Liver (tissue), 9 donors: ENCODE data around the gene SFXN2. TPM values are rescaled to one million over a fixed set of nuclear protein-coding genes. Genes with fewer than 3 reads are reported as not detected.

Experiments
- DNase-seq: peaks from one replicate; pipeline ENCODE4 v3.0.0-alpha.2; 2017; ENCODE audit warnings: low spot score
- H3K27ac ChIP-seq, 2 donors: one replicate each; pipeline ENCODE4 v1.7.0; 2013; ENCODE audit warnings: inconsistent platforms in 2 of 2, low read length in 2 of 2, control low read depth in 1 of 2, low read depth in 1 of 2, mild to moderate bottlenecking in 1 of 2
- H3K27me3 ChIP-seq, 4 donors: one replicate each; pipeline versions ENCODE4 v1.6.1 to v1.7.0; 2013; ENCODE audit warnings: low read length in 3 of 4, inconsistent platforms in 1 of 4, mild to moderate bottlenecking in 1 of 4, moderate library complexity in 1 of 4; ENCODE audit not compliant: control insufficient read depth in 4 of 4, insufficient read depth in 4 of 4
- H3K36me3 ChIP-seq, 4 donors: one replicate each; pipeline versions ENCODE4 v1.6.1 to v1.7.0; 2013; ENCODE audit warnings: low read length in 3 of 4, mild to moderate bottlenecking in 3 of 4, low read depth in 1 of 4, moderate library complexity in 1 of 4; ENCODE audit not compliant: control insufficient read depth in 4 of 4, insufficient read depth in 3 of 4
- H3K4me1 ChIP-seq, 4 donors: one replicate each; pipeline versions ENCODE4 v1.6.1 to v1.7.0; 2013; ENCODE audit warnings: low read length in 3 of 4, mild to moderate bottlenecking in 3 of 4, moderate library complexity in 1 of 4; ENCODE audit not compliant: control insufficient read depth in 4 of 4, insufficient read depth in 4 of 4
- H3K4me3 ChIP-seq, 3 donors: one replicate each; pipeline versions ENCODE4 v1.6.1 to v1.7.0; 2013; ENCODE audit warnings: low read length in 3 of 3, control low read depth in 1 of 3, low read depth in 1 of 3, mild to moderate bottlenecking in 1 of 3
- H3K9ac ChIP-seq, 2 donors: one replicate each; pipeline ENCODE4 v1.7.0; 2013; ENCODE audit warnings: low read length in 2 of 2, mild to moderate bottlenecking in 2 of 2, moderate library complexity in 2 of 2, control low read depth in 1 of 2, low read depth in 1 of 2
- H3K9me3 ChIP-seq, 4 donors: one replicate each; pipeline versions ENCODE4 v1.6.1 to v1.7.0; 2013; ENCODE audit warnings: low read length in 3 of 4; ENCODE audit not compliant: control insufficient read depth in 4 of 4
- ATF3 ChIP-seq: IDR thresholded peaks from 2 replicates; pipeline ENCODE4 v1.6.1; 2016; ENCODE audit warnings: antibody characterized with exemption
- EGR1 ChIP-seq, 2 donors: IDR thresholded peaks; 2 replicates each; pipeline ENCODE4 v1.6.1; 2016 to 2018; ENCODE audit warnings: antibody characterized with exemption in 2 of 2, low read depth in 2 of 2
- FOXA1 ChIP-seq: IDR thresholded peaks from 2 replicates; pipeline ENCODE4 v1.6.1; 2016; ENCODE audit warnings: antibody characterized with exemption
- FOXA2 ChIP-seq: IDR thresholded peaks from 2 replicates; pipeline ENCODE4 v1.6.1; 2016; ENCODE audit warnings: antibody characterized with exemption
- GABPA ChIP-seq, 2 donors: IDR thresholded peaks in 1 of 2; conservative IDR thresholded peaks in 1 of 2; 2 replicates each; pipeline ENCODE4 v1.6.1; 2016; ENCODE audit warnings: antibody characterized with exemption in 2 of 2, mild to moderate bottlenecking in 1 of 2, moderate library complexity in 1 of 2
- HNF4A ChIP-seq, 2 donors: conservative IDR thresholded peaks; 2 replicates each; pipeline ENCODE4 v1.6.1; 2016; ENCODE audit warnings: antibody characterized with exemption in 2 of 2, mild to moderate bottlenecking in 2 of 2
- HNF4G ChIP-seq: IDR thresholded peaks from 2 replicates; pipeline ENCODE4 v1.6.1; 2016; ENCODE audit warnings: antibody characterized with exemption
- JUND ChIP-seq, 2 donors: IDR thresholded peaks; 2 replicates each; pipeline ENCODE4 v1.6.1; 2016; ENCODE audit warnings: antibody characterized with exemption in 2 of 2
- NR2F2 ChIP-seq: IDR thresholded peaks from 2 replicates; pipeline ENCODE4 v1.6.1; 2016; ENCODE audit warnings: antibody characterized with exemption
- RAD21 ChIP-seq, 2 donors: IDR thresholded peaks; 2 replicates each; pipeline ENCODE4 v1.6.1; 2016; ENCODE audit warnings: antibody characterized with exemption in 2 of 2, mild to moderate bottlenecking in 2 of 2
- RXRA ChIP-seq, 2 donors: IDR thresholded peaks; 2 replicates each; pipeline ENCODE4 v1.6.1; 2017 to 2018; ENCODE audit warnings: antibody characterized with exemption in 2 of 2, mild to moderate bottlenecking in 1 of 2
- SP1 ChIP-seq: IDR thresholded peaks from 2 replicates; pipeline ENCODE4 v1.6.1; 2018; ENCODE audit warnings: antibody characterized with exemption, mild to moderate bottlenecking
- TAF1 ChIP-seq: conservative IDR thresholded peaks from 2 replicates; pipeline ENCODE4 v1.6.1; 2016; ENCODE audit warnings: antibody characterized with exemption, mild to moderate bottlenecking
- YY1 ChIP-seq: IDR thresholded peaks from 2 replicates; pipeline ENCODE4 v1.6.1; 2016; ENCODE audit warnings: antibody characterized with exemption, mild to moderate bottlenecking
- ZBTB33 ChIP-seq: IDR thresholded peaks from 2 replicates; pipeline ENCODE4 v1.6.1; 2016; ENCODE audit warnings: antibody characterized with exemption
- WGBS: extraction: QIAGEN DNeasy Blood & Tissue Kit; methylation state at CpG from one replicate; pipeline ENCODE4 v1.1.7; 2013; 5-methylcytosine and 5-hydroxymethylcytosine counted together
- polyA plus RNA-seq, 2 donors: library from polyadenylated mRNA; stranded (reverse) in 1 of 2; unstranded in 1 of 2; fragments of 200-250 nt in 1 of 2; fragments of >200 nt in 1 of 2; fragmentation: Nextera tagmentation in 1 of 2; extraction: Ambion mirVana in 1 of 2; gene quantifications; one replicate each; pipeline versions ENCODE4 v1.2.1 to v1.2.3, GENCODE V29; 2013 to 2015
- total RNA-seq, 2 donors: library from RNA; depleted of rRNA; stranded (reverse); fragments of >200 nt; gene quantifications; one replicate each; pipeline ENCODE4 v1.2.3, GENCODE V29; 2014
- TF ChIP-seq, protein P1 (sequence below): IDR thresholded peaks from 2 replicates; pipeline ENCODE4 v1.6.1; 2016; ENCODE audit warnings: antibody characterized with exemption, mild to moderate bottlenecking
- TF ChIP-seq, protein P2 (sequence below): fragments of 150-350 bp; IDR thresholded peaks from 2 replicates; pipeline ENCODE4 v1.5.1; 2017; ENCODE audit warnings: improper control_type of control experiment, low read depth, low read length; ENCODE audit not compliant: missing input control
- TF ChIP-seq, protein P3 (sequence below): IDR thresholded peaks from 2 replicates; pipeline ENCODE4 v1.6.1; 2016; ENCODE audit warnings: antibody characterized with exemption
- donor health status: healthy.
- donor health status: healthy.
- donor health status: healthy.
- donor health status: healthy.
- donor health status: healthy.

The SFXN2 gene
- total and polyA plus RNA-seq, 4 donors: 6.0 to 22.6 (median 17.7) TPM

- Histone ChIP-seq H3K4me1 (peaks cover 15 to 29% (median 21%) of the 10 kb centered on the region in 4 donors), H3K4me3 (no peak overlapping the region), H3K27me3 (no peaks in the 10 kb centered on the region), H3K9me3 (no peaks in the 10 kb centered on the region), H3K27ac (peak overlapping the region in 1 of 2 donors; percentile 57), H3K36me3 (peaks cover 0 to 2% (median 0%) of the 10 kb centered on the region in 4 donors), H3K9ac (no peak overlapping the region)
- TF ChIP-seq FOXA2: no peak
- no peak for TF ChIP-seq NR2F2
- TF ChIP-seq, protein P1, sequence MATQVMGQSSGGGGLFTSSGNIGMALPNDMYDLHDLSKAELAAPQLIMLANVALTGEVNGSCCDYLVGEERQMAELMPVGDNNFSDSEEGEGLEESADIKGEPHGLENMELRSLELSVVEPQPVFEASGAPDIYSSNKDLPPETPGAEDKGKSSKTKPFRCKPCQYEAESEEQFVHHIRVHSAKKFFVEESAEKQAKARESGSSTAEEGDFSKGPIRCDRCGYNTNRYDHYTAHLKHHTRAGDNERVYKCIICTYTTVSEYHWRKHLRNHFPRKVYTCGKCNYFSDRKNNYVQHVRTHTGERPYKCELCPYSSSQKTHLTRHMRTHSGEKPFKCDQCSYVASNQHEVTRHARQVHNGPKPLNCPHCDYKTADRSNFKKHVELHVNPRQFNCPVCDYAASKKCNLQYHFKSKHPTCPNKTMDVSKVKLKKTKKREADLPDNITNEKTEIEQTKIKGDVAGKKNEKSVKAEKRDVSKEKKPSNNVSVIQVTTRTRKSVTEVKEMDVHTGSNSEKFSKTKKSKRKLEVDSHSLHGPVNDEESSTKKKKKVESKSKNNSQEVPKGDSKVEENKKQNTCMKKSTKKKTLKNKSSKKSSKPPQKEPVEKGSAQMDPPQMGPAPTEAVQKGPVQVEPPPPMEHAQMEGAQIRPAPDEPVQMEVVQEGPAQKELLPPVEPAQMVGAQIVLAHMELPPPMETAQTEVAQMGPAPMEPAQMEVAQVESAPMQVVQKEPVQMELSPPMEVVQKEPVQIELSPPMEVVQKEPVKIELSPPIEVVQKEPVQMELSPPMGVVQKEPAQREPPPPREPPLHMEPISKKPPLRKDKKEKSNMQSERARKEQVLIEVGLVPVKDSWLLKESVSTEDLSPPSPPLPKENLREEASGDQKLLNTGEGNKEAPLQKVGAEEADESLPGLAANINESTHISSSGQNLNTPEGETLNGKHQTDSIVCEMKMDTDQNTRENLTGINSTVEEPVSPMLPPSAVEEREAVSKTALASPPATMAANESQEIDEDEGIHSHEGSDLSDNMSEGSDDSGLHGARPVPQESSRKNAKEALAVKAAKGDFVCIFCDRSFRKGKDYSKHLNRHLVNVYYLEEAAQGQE: no peak
- no peak for TF ChIP-seq HNF4G
- TF ChIP-seq RAD21 (IDR thresholded peaks at IDR 0.05): no peak
- TF ChIP-seq HNF4A (conservative IDR thresholded peaks at IDR 0.05): no peak
- TF ChIP-seq ZBTB33: no peak
- TF ChIP-seq, protein P2, sequence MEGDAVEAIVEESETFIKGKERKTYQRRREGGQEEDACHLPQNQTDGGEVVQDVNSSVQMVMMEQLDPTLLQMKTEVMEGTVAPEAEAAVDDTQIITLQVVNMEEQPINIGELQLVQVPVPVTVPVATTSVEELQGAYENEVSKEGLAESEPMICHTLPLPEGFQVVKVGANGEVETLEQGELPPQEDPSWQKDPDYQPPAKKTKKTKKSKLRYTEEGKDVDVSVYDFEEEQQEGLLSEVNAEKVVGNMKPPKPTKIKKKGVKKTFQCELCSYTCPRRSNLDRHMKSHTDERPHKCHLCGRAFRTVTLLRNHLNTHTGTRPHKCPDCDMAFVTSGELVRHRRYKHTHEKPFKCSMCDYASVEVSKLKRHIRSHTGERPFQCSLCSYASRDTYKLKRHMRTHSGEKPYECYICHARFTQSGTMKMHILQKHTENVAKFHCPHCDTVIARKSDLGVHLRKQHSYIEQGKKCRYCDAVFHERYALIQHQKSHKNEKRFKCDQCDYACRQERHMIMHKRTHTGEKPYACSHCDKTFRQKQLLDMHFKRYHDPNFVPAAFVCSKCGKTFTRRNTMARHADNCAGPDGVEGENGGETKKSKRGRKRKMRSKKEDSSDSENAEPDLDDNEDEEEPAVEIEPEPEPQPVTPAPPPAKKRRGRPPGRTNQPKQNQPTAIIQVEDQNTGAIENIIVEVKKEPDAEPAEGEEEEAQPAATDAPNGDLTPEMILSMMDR: no peak
- TF ChIP-seq EGR1 (IDR thresholded peaks at IDR 0.05; ENCODE audit: low read depth in 2 of 2): no peak
- no peak for TF ChIP-seq SP1
- TF ChIP-seq YY1: no peak
- TF ChIP-seq JUND (IDR thresholded peaks at IDR 0.05): no peak
- no peak for TF ChIP-seq TAF1
- no peak for TF ChIP-seq GABPA (IDR thresholded peaks at IDR 0.05 in 1 of 2, conservative IDR thresholded peaks at IDR 0.05 in 1 of 2)
- TF ChIP-seq, protein P3, sequence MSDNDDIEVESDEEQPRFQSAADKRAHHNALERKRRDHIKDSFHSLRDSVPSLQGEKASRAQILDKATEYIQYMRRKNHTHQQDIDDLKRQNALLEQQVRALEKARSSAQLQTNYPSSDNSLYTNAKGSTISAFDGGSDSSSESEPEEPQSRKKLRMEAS: no peak
- no peak for DNase-seq
- 83% methylated on average over 6 of the region's 6 CpGs for WGBS
Measured at GRCh38 chr10:102764470-102765161, 50.2 kb downstream of the SFXN2 start.

- Histone ChIP-seq H3K27ac (peak overlapping the region in 1 of 2 donors; percentile 42), H3K4me1 (peaks cover 16 to 32% (median 23%) of the 10 kb centered on the region in 4 donors), H3K9ac (no peak overlapping the region), H3K4me3 (no peak overlapping the region), H3K27me3 (no peaks in the 10 kb centered on the region), H3K9me3 (no peaks in the 10 kb centered on the region), H3K36me3 (peaks cover 0 to 2% (median 0%) of the 10 kb centered on the region in 4 donors)
- no peak for DNase-seq
- 83% methylated on average over 7 of the region's 7 CpGs for WGBS
- TF ChIP-seq NR2F2: no peak
- TF ChIP-seq RAD21 (IDR thresholded peaks at IDR 0.05): no peak
- no peak for TF ChIP-seq EGR1 (IDR thresholded peaks at IDR 0.05; ENCODE audit: low read depth in 2 of 2)
- TF ChIP-seq SP1: no peak
- no peak for TF ChIP-seq YY1
- TF ChIP-seq, protein P3: no peak
- no peak for TF ChIP-seq ATF3
- TF ChIP-seq GABPA (IDR thresholded peaks at IDR 0.05 in 1 of 2, conservative IDR thresholded peaks at IDR 0.05 in 1 of 2): no peak
- no peak for TF ChIP-seq HNF4G
- no peak for TF ChIP-seq TAF1
- no peak for TF ChIP-seq FOXA2
- no peak for TF ChIP-seq RXRA (IDR thresholded peaks at IDR 0.05)
- no peak for TF ChIP-seq FOXA1
- TF ChIP-seq, protein P2: no peak
Measured at GRCh38 chr10:102765336-102765735, 50.9 kb downstream of the SFXN2 start.
